Amniotic epithelial cell (primary cell): ENCODE results near the gene ANO4.
"Not testable (repeated sequence)": the region's sequence is repeated elsewhere in the genome, so short reads cannot be mapped to it uniquely, and the experiment has no call there.

Experiments
- DNase-seq: peaks from one replicate; pipeline ENCODE4 v3.0.0-alpha.2; 2010; ENCODE audit warnings: low read depth

ANO4 gene

GRCh38 chr12:101090222-101090621 lies 295.6 kb downstream of the ANO4 start:
- DNase-seq: not testable (repeated sequence)

- DNase-seq: no peak
Measured at GRCh38 chr12:101097829-101098580, 303.4 kb downstream of the ANO4 start.

- no peak for DNase-seq
Measured at GRCh38 chr12:101107032-101107763, 312.6 kb downstream of the ANO4 start.

GRCh38 chr12:101108130-101108529 lies 313.6 kb downstream of the ANO4 start:
- DNase-seq: no peak

- DNase-seq: no peak
Measured at GRCh38 chr12:101110866-101111265, 316.3 kb downstream of the ANO4 start.

- no peak for DNase-seq
Measured at GRCh38 chr12:101111441-101111840, 316.9 kb downstream of the ANO4 start.

GRCh38 chr12:101115326-101115725 lies 320.8 kb downstream of the ANO4 start:
- DNase-seq: no peak

- DNase-seq: no peak
Measured at GRCh38 chr12:101116911-101117310, 322.3 kb downstream of the ANO4 start.

- no peak for DNase-seq
Measured at GRCh38 chr12:101117842-101118241, 323.3 kb downstream of the ANO4 start.

- DNase-seq: peak; percentile 4
Measured at GRCh38 chr12:101127521-101128219, 333.1 kb downstream of the ANO4 start.

GRCh38 chr12:101145777-101146431 lies 351.3 kb downstream of the ANO4 start:
- not testable (repeated sequence) for DNase-seq

- no peak for DNase-seq
Measured at GRCh38 chr12:101165319-101165718, 370.7 kb downstream of the ANO4 start.

- no peak for DNase-seq
Measured at GRCh38 chr12:101166866-101167265, 372.3 kb downstream of the ANO4 start.

- DNase-seq: no peak
Measured at GRCh38 chr12:101168001-101168400, 373.4 kb downstream of the ANO4 start.

- DNase-seq: peak; percentile 0
Measured at GRCh38 chr12:101172316-101172715, 377.7 kb downstream of the ANO4 start.

- no peak for DNase-seq
Measured at GRCh38 chr12:101173197-101173749, 378.7 kb downstream of the ANO4 start.

GRCh38 chr12:101174541-101174940 lies 380.0 kb downstream of the ANO4 start:
- no peak for DNase-seq
